Skeletal muscle satellite cell (primary cell): ENCODE data around the gene NDUFA13.

ENCODE experiments used
- H3K27me3 ChIP-seq: 2 replicates; pipeline ENCODE4 v1.7.0; 2013; ENCODE audit warnings: low read length; ENCODE audit not compliant: control insufficient read depth, insufficient read depth
- H3K36me3 ChIP-seq: 2 replicates; pipeline ENCODE4 v1.7.0; 2013; ENCODE audit warnings: mild to moderate bottlenecking, control low read depth, low read length; ENCODE audit not compliant: insufficient read depth
- H3K4me1 ChIP-seq: 2 replicates; pipeline ENCODE4 v1.7.0; 2013; ENCODE audit warnings: low read length; ENCODE audit not compliant: control insufficient read depth, insufficient read depth
- H3K4me2 ChIP-seq: 2 replicates; pipeline ENCODE4 v1.7.0; 2013; ENCODE audit warnings: mild to moderate bottlenecking, low read length
- H3K4me3 ChIP-seq: 2 replicates; pipeline ENCODE4 v1.7.0; 2013; ENCODE audit warnings: low read length
- H3K9ac ChIP-seq: 2 replicates; pipeline ENCODE4 v1.7.0; 2013; ENCODE audit warnings: mild to moderate bottlenecking, low read depth, low read length, moderate library complexity
- H3K9me3 ChIP-seq: replicated peaks from 2 replicates; pipeline ENCODE4 v1.7.0; 2013; ENCODE audit warnings: mild to moderate bottlenecking, control low read depth, low read length

The NDUFA13 gene

GRCh38 chr19:19485161-19485997, 30.6 kb upstream of the NDUFA13 start:
- Histone ChIP-seq H3K4me3 (no peak overlapping the region), H3K9ac (peak overlapping the region; percentile 14), H3K9me3 (no peaks in the 10 kb centered on the region), H3K4me2 (peak overlapping the region; percentile 25), H3K27me3 (no peaks in the 10 kb centered on the region), H3K4me1 (peaks cover 41% of the 10 kb centered on the region), H3K36me3 (peaks cover 11% of the 10 kb centered on the region)

- no peak overlapping the region for H3K9ac ChIP-seq
- H3K36me3 ChIP-seq, result peaks cover 8% of the 10 kb centered on the region
- H3K4me1 ChIP-seq, result peaks cover 41% of the 10 kb centered on the region
- no peaks in the 10 kb centered on the region for H3K27me3 ChIP-seq
- H3K4me2 ChIP-seq, result no peak overlapping the region
- no peaks in the 10 kb centered on the region for H3K9me3 ChIP-seq
- H3K4me3 ChIP-seq, result no peak overlapping the region
Observed at GRCh38 chr19:19485998-19486290, 30.1 kb upstream of the NDUFA13 start.

- Histone ChIP-seq H3K4me1 (peaks cover 41% of the 10 kb centered on the region), H3K27me3 (no peaks in the 10 kb centered on the region), H3K4me3 (no peak overlapping the region), H3K4me2 (no peak overlapping the region), H3K36me3 (peaks cover 14% of the 10 kb centered on the region), H3K9ac (no peak overlapping the region), H3K9me3 (no peaks in the 10 kb centered on the region)
Observed at GRCh38 chr19:19486343-19487076, 29.5 kb upstream of the NDUFA13 start.

- H3K4me3 ChIP-seq, result no peak overlapping the region
- no peaks in the 10 kb centered on the region for H3K27me3 ChIP-seq
- H3K9me3 ChIP-seq, result no peaks in the 10 kb centered on the region
- no peak overlapping the region for H3K9ac ChIP-seq
- peaks cover 41% of the 10 kb centered on the region for H3K4me1 ChIP-seq
- H3K4me2 ChIP-seq, result no peak overlapping the region
- H3K36me3 ChIP-seq, result peaks cover 14% of the 10 kb centered on the region
Observed at GRCh38 chr19:19487077-19487949, 28.7 kb upstream of the NDUFA13 start.

GRCh38 chr19:19487950-19488874, 27.8 kb upstream of the NDUFA13 start:
- no peaks in the 10 kb centered on the region for H3K9me3 ChIP-seq
- H3K9ac ChIP-seq, result peak overlapping the region; percentile 73
- H3K4me3 ChIP-seq, result no peak overlapping the region
- H3K36me3 ChIP-seq, result peaks cover 12% of the 10 kb centered on the region
- H3K27me3 ChIP-seq, result no peaks in the 10 kb centered on the region
- H3K4me2 ChIP-seq, result peak overlapping the region; percentile 55
- peaks cover 41% of the 10 kb centered on the region for H3K4me1 ChIP-seq

GRCh38 chr19:19488875-19489690, 26.9 kb upstream of the NDUFA13 start:
- peaks cover 46% of the 10 kb centered on the region for H3K4me1 ChIP-seq
- peak overlapping the region; percentile 55 for H3K4me2 ChIP-seq
- no peaks in the 10 kb centered on the region for H3K9me3 ChIP-seq
- peak overlapping the region; percentile 42 for H3K4me3 ChIP-seq
- no peaks in the 10 kb centered on the region for H3K27me3 ChIP-seq
- H3K9ac ChIP-seq, result peak overlapping the region; percentile 73
- H3K36me3 ChIP-seq, result peaks cover 16% of the 10 kb centered on the region

GRCh38 chr19:19489804-19490204, 26.2 kb upstream of the NDUFA13 start:
- peaks cover 47% of the 10 kb centered on the region for H3K4me1 ChIP-seq
- no peak overlapping the region for H3K4me3 ChIP-seq
- no peaks in the 10 kb centered on the region for H3K27me3 ChIP-seq
- peak overlapping the region; percentile 30 for H3K9ac ChIP-seq
- peak overlapping the region; percentile 59 for H3K4me2 ChIP-seq
- H3K9me3 ChIP-seq, result no peaks in the 10 kb centered on the region
- H3K36me3 ChIP-seq, result peaks cover 24% of the 10 kb centered on the region

- H3K4me3 ChIP-seq, result no peak overlapping the region
- no peaks in the 10 kb centered on the region for H3K9me3 ChIP-seq
- peaks cover 27% of the 10 kb centered on the region for H3K36me3 ChIP-seq
- H3K4me1 ChIP-seq, result peaks cover 41% of the 10 kb centered on the region
- H3K9ac ChIP-seq, result peak overlapping the region; percentile 30
- H3K4me2 ChIP-seq, result peak overlapping the region; percentile 59
- no peaks in the 10 kb centered on the region for H3K27me3 ChIP-seq
Observed at GRCh38 chr19:19490214-19490968, 25.6 kb upstream of the NDUFA13 start.

GRCh38 chr19:19491321-19492025, 24.6 kb upstream of the NDUFA13 start:
- Histone ChIP-seq H3K36me3 (peaks cover 37% of the 10 kb centered on the region), H3K4me3 (no peak overlapping the region), H3K4me1 (peaks cover 35% of the 10 kb centered on the region), H3K9me3 (no peaks in the 10 kb centered on the region), H3K9ac (no peak overlapping the region), H3K27me3 (no peaks in the 10 kb centered on the region), H3K4me2 (no peak overlapping the region)
